ENCODE measurements around the gene LSM3. TPM values are rescaled to one million over a fixed set of nuclear protein-coding genes. Genes with fewer than 3 reads are reported as not detected.

Gene LSM3
- total and polyA plus RNA-seq, 2 of the 4 experiments (the other 2 are of a cell fraction), result 3.4 to 11.5 TPM

GRCh38 chr3:14151471-14152083 lies 27.0 kb upstream of the LSM3 start:
- Histone ChIP-seq H3K23ac (ENCODE audit: low read depth, low read length) (no peak overlapping the region), H2AFZ (replicated peaks; ENCODE audit: low read length, poor library complexity) (no peak overlapping the region), H3K79me1 (ENCODE audit: low read depth in 1 of 2, low read length in 2 of 2) (peaks cover 18 to 23% of the 10 kb centered on the region in 2 experiments), H2BK120ac (ENCODE audit: low read depth, low read length) (no peak overlapping the region), H3K9ac (ENCODE audit: low read depth, low read length) (no peak overlapping the region), H4K5ac (ENCODE audit: low read depth, low read length) (no peak overlapping the region), H4K20me1 (ENCODE audit: insufficient read depth, low read length) (no peaks in the 10 kb centered on the region), H3K27me3 (ENCODE audit: control insufficient read depth, insufficient read depth, low read length) (no peaks in the 10 kb centered on the region), H4K8ac (ENCODE audit: low read depth in 2 of 2, low read length in 2 of 2) (no peak overlapping the region), H2AK5ac (ENCODE audit: low read depth, low read length) (no peak overlapping the region), H4K91ac (ENCODE audit: insufficient read depth, low read depth, low read length) (no peak overlapping the region), H3K9me1 (ENCODE audit: insufficient read depth, low read length) (no peaks in the 10 kb centered on the region; the same call in 1 of the 2 replicates), H3K4me3 (ENCODE audit: insufficient read depth, low read depth, low read length) (no peak overlapping the region), H3K9me3 (ENCODE audit: control insufficient read depth, insufficient read depth, low read length) (no peaks in the 10 kb centered on the region), H3K4me2 (ENCODE audit: low read depth, low read length) (no peak overlapping the region), H3K27ac (ENCODE audit: insufficient read depth, low read length) (no peak overlapping the region), H3K18ac (ENCODE audit: low read depth, low read length) (no peak overlapping the region), H2BK20ac (ENCODE audit: low read depth, low read length) (no peak overlapping the region), H2BK15ac (ENCODE audit: low read depth, low read length) (no peak overlapping the region), H3K4ac (ENCODE audit: low read depth, low read length) (no peak overlapping the region), H3K36me3 (ENCODE audit: control insufficient read depth, insufficient read depth, low read length) (peaks cover 63% of the 10 kb centered on the region), H3K56ac (ENCODE audit: extremely low read depth, insufficient read depth, low read length) (no peak overlapping the region), H2AK9ac (replicated peaks; ENCODE audit: low read depth, low read length, poor library complexity) (no peak overlapping the region), H3K14ac (replicated peaks; ENCODE audit: low read depth, low read length) (no peak overlapping the region), H3K4me1 (ENCODE audit: control insufficient read depth, insufficient read depth, low read length) (no peaks in the 10 kb centered on the region), H2BK5ac (ENCODE audit: low read depth, low read length, poor library complexity, severe bottlenecking) (no peak overlapping the region)
- BruUV-seq (replicated peaks), result no TSS peak
- TF ChIP-seq RFX5 (IDR thresholded peaks at IDR 0.05; ENCODE audit: low read depth, low read length), result no peak
- TF ChIP-seq USF2 (IDR thresholded peaks at IDR 0.05; ENCODE audit: low read depth, low read length), result no peak
- TF ChIP-seq MAZ (IDR thresholded peaks at IDR 0.05; ENCODE audit: borderline replicate concordance, low read depth, low read length), result no peak
- no peak for TF ChIP-seq CTCF (conservative IDR thresholded peaks at IDR 0.05; ENCODE audit: low read depth, low read length)
- TF ChIP-seq RCOR1 (IDR thresholded peaks at IDR 0.05; ENCODE audit: insufficient replicate concordance, low read length), result no peak
- no peak for TF ChIP-seq BHLHE40 (IDR thresholded peaks at IDR 0.05; ENCODE audit: low read depth, low read length)
- no peak for TF ChIP-seq NFE2L2 (IDR thresholded peaks at IDR 0.05; ENCODE audit: low read depth, low read length)
- no peak for TF ChIP-seq MXI1 (IDR thresholded peaks at IDR 0.05; ENCODE audit: borderline replicate concordance, low read depth, low read length)
- TF ChIP-seq CEBPB (IDR thresholded peaks at IDR 0.05; ENCODE audit: low read depth, low read length), result no peak
- no peak for TF ChIP-seq CHD1 (IDR thresholded peaks at IDR 0.05; ENCODE audit: low read depth, low read length)
- TF ChIP-seq SMC3 (IDR thresholded peaks at IDR 0.05; ENCODE audit: low read depth, low read length), result no peak
- TF ChIP-seq FOS (IDR thresholded peaks at IDR 0.05; ENCODE audit: low read depth, low read length), result no peak
- TF ChIP-seq RAD21 (IDR thresholded peaks at IDR 0.05; ENCODE audit: low read length), result no peak
- TF ChIP-seq MAFK (IDR thresholded peaks at IDR 0.05; ENCODE audit: low read depth, low read length), result no peak
- TF ChIP-seq, protein P1, sequence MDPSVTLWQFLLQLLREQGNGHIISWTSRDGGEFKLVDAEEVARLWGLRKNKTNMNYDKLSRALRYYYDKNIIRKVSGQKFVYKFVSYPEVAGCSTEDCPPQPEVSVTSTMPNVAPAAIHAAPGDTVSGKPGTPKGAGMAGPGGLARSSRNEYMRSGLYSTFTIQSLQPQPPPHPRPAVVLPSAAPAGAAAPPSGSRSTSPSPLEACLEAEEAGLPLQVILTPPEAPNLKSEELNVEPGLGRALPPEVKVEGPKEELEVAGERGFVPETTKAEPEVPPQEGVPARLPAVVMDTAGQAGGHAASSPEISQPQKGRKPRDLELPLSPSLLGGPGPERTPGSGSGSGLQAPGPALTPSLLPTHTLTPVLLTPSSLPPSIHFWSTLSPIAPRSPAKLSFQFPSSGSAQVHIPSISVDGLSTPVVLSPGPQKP (IDR thresholded peaks at IDR 0.05; ENCODE audit: borderline replicate concordance, low read depth, low read length), result no peak
- TF ChIP-seq POLR2A (IDR thresholded peaks at IDR 0.05; ENCODE audit: low read depth, low read length), result no peak
- WGBS, 2 experiments (ENCODE audit: extremely low coverage in 2 of 2, insufficient read length in 1 of 2), result 100% methylated on average over 1 of the region's 12 CpGs; no CpG with 5 or more reads in 1 of the 2 experiments
- DNase-seq (no peak), ATAC-seq (ENCODE audit: low read depth) (no peak)
- dilution Hi-C loops (cut with HindIII; ENCODE audit: low sequenced_read_pairs, unreplicated experiment), result no loop called here
- ChIA-PET POLR2A (ENCODE audit: unreplicated experiment) (no interaction called here), CTCF (no interaction called here)
- intact Hi-C loops (cut with micrococcal nuclease), result no loop called here
- in situ Hi-C loops (cut with MboI; ENCODE audit: low sequenced_read_pairs), result no loop called here
